ENCODE measurements around the gene GASK1B.

The GASK1B gene

GRCh38 chr4:158189422-158189821, 16.6 kb upstream of the GASK1B start:
- in situ Hi-C loops (cut with MboI; ENCODE audit: low sequenced_read_pairs), result no loop called here

- in situ Hi-C loops (cut with MboI; ENCODE audit: low sequenced_read_pairs), result no loop called here
Observed at GRCh38 chr4:158186815-158187214, 14.0 kb upstream of the GASK1B start.

- in situ Hi-C loops (cut with MboI; ENCODE audit: low sequenced_read_pairs), result no loop called here
Observed at GRCh38 chr4:158182736-158183135, 9.9 kb upstream of the GASK1B start.

- in situ Hi-C loops (cut with MboI; ENCODE audit: low sequenced_read_pairs), result no loop called here
Observed at GRCh38 chr4:158181906-158182305, 9.1 kb upstream of the GASK1B start.

- in situ Hi-C loops (cut with MboI; ENCODE audit: low sequenced_read_pairs), result no loop called here
Observed at GRCh38 chr4:158179465-158179864, 6.6 kb upstream of the GASK1B start.

- in situ Hi-C loops (cut with MboI; ENCODE audit: low sequenced_read_pairs), result no loop called here
Observed at GRCh38 chr4:158176776-158177175, 4.0 kb upstream of the GASK1B start.

- in situ Hi-C loops (cut with MboI; ENCODE audit: low sequenced_read_pairs), result no loop called here
Observed at GRCh38 chr4:158176108-158176507, 3.3 kb upstream of the GASK1B start.

GRCh38 chr4:158170691-158171561, 1.9 kb downstream of the GASK1B start:
- in situ Hi-C loops (cut with MboI; ENCODE audit: low sequenced_read_pairs), result no loop called here

GRCh38 chr4:158169931-158170690, 2.7 kb downstream of the GASK1B start:
- in situ Hi-C loops (cut with MboI; ENCODE audit: low sequenced_read_pairs), result no loop called here

GRCh38 chr4:158169506-158169905, 3.3 kb downstream of the GASK1B start:
- in situ Hi-C loops (cut with MboI; ENCODE audit: low sequenced_read_pairs), result no loop called here

GRCh38 chr4:158168606-158169005, 4.2 kb downstream of the GASK1B start:
- in situ Hi-C loops (cut with MboI; ENCODE audit: low sequenced_read_pairs), result no loop called here

GRCh38 chr4:158166701-158167100, 6.1 kb downstream of the GASK1B start:
- in situ Hi-C loops (cut with MboI; ENCODE audit: low sequenced_read_pairs), result no loop called here

- in situ Hi-C loops (cut with MboI; ENCODE audit: low sequenced_read_pairs), result no loop called here
Observed at GRCh38 chr4:158164768-158165213, 8.0 kb downstream of the GASK1B start.

- in situ Hi-C loops (cut with MboI; ENCODE audit: low sequenced_read_pairs), result no loop called here
Observed at GRCh38 chr4:158163941-158164767, 8.7 kb downstream of the GASK1B start.

- in situ Hi-C loops (cut with MboI; ENCODE audit: low sequenced_read_pairs), result no loop called here
Observed at GRCh38 chr4:158162631-158163030, 10.2 kb downstream of the GASK1B start.

- in situ Hi-C loops (cut with MboI; ENCODE audit: low sequenced_read_pairs), result no loop called here
Observed at GRCh38 chr4:158161551-158162354, 11.1 kb downstream of the GASK1B start.

GRCh38 chr4:158159718-158160094, 13.1 kb downstream of the GASK1B start:
- in situ Hi-C loops (cut with MboI; ENCODE audit: low sequenced_read_pairs), result no loop called here

GRCh38 chr4:158159054-158159717, 13.6 kb downstream of the GASK1B start:
- in situ Hi-C loops (cut with MboI; ENCODE audit: low sequenced_read_pairs), result no loop called here

GRCh38 chr4:158157412-158157811, 15.4 kb downstream of the GASK1B start:
- in situ Hi-C loops (cut with MboI; ENCODE audit: low sequenced_read_pairs), result no loop called here
